Panc1 (cell line): ENCODE measurements around the gene TMEM247. TPM values are rescaled to one million over a fixed set of nuclear protein-coding genes. Genes with fewer than 3 reads are reported as not detected.

ENCODE experiments used
- ATAC-seq: fragments of 200-7000 bp; cut with Tn5 transposase; 2 replicates; pipeline ENCODE4 v1.9.1; 2020; ENCODE audit warnings: mild to moderate bottlenecking, moderate library complexity
- BruUV-seq: library from RNA; stranded (reverse); fragments of 400-500 nt; replicated peaks from 2 replicates; lab custom pipeline; 2021; lab: Mats Ljungman, UMichigan
- CTCF ChIA-PET: fragments of 300-600 bp; sonication (Branson Sonifier 250); formaldehyde crosslinking; loops from one replicate; lab custom pipeline; 2022; ENCODE audit warnings: antibody characterized with exemption; lab: Charles Lee
- POLR2A ChIA-PET: fragments of 300-600 bp; sonication (Branson Sonifier 250); formaldehyde crosslinking; loops from one replicate; lab custom pipeline; 2022; ENCODE audit warnings: antibody characterized with exemption; lab: Charles Lee
- DNase-seq: peaks from one replicate; pipeline ENCODE4 v3.0.0-alpha.2; 2010; ENCODE audit warnings: low read depth, low spot score
- H3K27ac ChIP-seq: 2 replicates; pipeline ENCODE4 v1.5.1; 2011; ENCODE audit warnings: mild to moderate bottlenecking, low read length, inconsistent platforms
- H3K27me3 ChIP-seq: fragments of 200-500 bp; sonication (Bioruptor generic); 2 replicates; pipeline ENCODE4 v1.6.0; 2014; ENCODE audit warnings: low read length, inconsistent platforms; ENCODE audit not compliant: control insufficient read depth, insufficient read depth
- H3K36me3 ChIP-seq: fragments of 200-500 bp; sonication (Bioruptor generic); 2 replicates; pipeline ENCODE4 v1.5.1; 2014; ENCODE audit warnings: inconsistent platforms, mild to moderate bottlenecking, low read length, moderate library complexity; ENCODE audit not compliant: control insufficient read depth, insufficient read depth
- H3K4me1 ChIP-seq: 2 replicates; pipeline ENCODE4 v1.5.1; 2011; ENCODE audit warnings: inconsistent platforms, mild to moderate bottlenecking, low read length, moderate library complexity; ENCODE audit not compliant: control insufficient read depth, insufficient read depth
- H3K4me3 ChIP-seq, 2 experiments: 2 replicates each; pipeline ENCODE4 v1.5.1; 2011 to 2012; ENCODE audit warnings: low read depth in 2 of 2, low read length in 2 of 2, mild to moderate bottlenecking in 2 of 2, inconsistent platforms in 1 of 2, moderate library complexity in 1 of 2
- H3K9me3 ChIP-seq: fragments of 200-500 bp; sonication (Bioruptor generic); 2 replicates; pipeline ENCODE4 v1.5.1; 2014; ENCODE audit warnings: low read depth, mild to moderate bottlenecking, inconsistent platforms, low read length, moderate library complexity; ENCODE audit not compliant: control insufficient read depth, insufficient read depth
- POLR2AphosphoS5 ChIP-seq: IDR thresholded peaks from 2 replicates; pipeline ENCODE4 v1.6.1; 2012; ENCODE audit warnings: mild to moderate bottlenecking, low read depth, low read length, moderate library complexity
- SIN3A ChIP-seq: IDR thresholded peaks from 2 replicates; pipeline ENCODE4 v1.6.1; 2012; ENCODE audit warnings: low read depth, mild to moderate bottlenecking, low read length, moderate library complexity, borderline replicate concordance; ENCODE audit not compliant: insufficient read depth
- TCF7L2 ChIP-seq: IDR thresholded peaks from 2 replicates; pipeline ENCODE4 v1.6.1; 2011; ENCODE audit warnings: mild to moderate bottlenecking, low read depth, low read length, inconsistent platforms
- in situ Hi-C: cut with HindIII; loops from 2 replicates; pipeline ENCODE4 v1.10.0; 2016; ENCODE audit warnings: low sequenced_read_pairs, low pct_unique_long_range_greater_than_20kb
- intact Hi-C: fragments of 100-400 bp; cut with micrococcal nuclease; formaldehyde crosslinking; loops from one replicate; pipeline ENCODE4 v1.10.0; 2022; ENCODE audit not compliant: unreplicated experiment
- total RNA-seq: library from RNA; stranded (reverse); gene quantifications from one replicate; pipeline ENCODE4 v1.2.1, GENCODE V29; 2021; ENCODE audit not compliant: unreplicated experiment
- TF ChIP-seq, protein P1 (sequence below), 2 experiments: IDR thresholded peaks; 2 replicates each; pipeline ENCODE4 v1.6.1; 2011 to 2012; ENCODE audit warnings: low read depth in 2 of 2, control low read depth in 1 of 2, low read length in 1 of 2, mild to moderate bottlenecking in 1 of 2, moderate library complexity in 1 of 2; ENCODE audit not compliant: insufficient read depth in 1 of 2
- TF ChIP-seq, protein P2 (sequence below): fragments of 450-650 bp; IDR thresholded peaks from 2 replicates; pipeline ENCODE4 v1.5.1; 2017; ENCODE audit warnings: mild to moderate bottlenecking

Gene TMEM247
- total RNA-seq, 1 experiment from 2014 or later: not detected

DNA sequence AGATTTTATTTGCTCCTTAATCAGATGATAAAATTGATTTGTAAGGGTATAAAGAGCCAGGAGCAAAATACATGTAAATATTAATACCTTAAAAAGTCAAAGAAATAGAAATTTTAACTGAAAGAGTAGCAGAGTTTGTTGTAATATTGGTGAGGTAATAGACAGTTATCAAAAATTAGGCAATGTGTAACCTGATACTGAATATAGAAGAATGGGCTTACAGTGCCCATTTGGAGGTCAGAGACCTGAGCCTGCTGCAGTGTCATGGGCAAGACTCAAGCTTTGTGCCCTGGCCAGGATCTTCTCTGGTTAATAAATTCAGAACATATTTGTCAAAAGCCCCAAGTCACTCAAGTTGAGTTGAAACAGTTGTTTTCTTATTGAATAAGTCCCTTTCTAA, 29.7 kb upstream of the TMEM247 start:
- POLR2A ChIA-PET: no interaction called here
- no peak for ATAC-seq
- CTCF ChIA-PET: no interaction called here
- Histone ChIP-seq H3K36me3 (no peaks in the 10 kb centered on the region), H3K27ac (no peak overlapping the region), H3K4me1 (no peaks in the 10 kb centered on the region), H3K9me3 (no peaks in the 10 kb centered on the region), H3K4me3 (no peak overlapping the region), H3K27me3 (no peaks in the 10 kb centered on the region)
- in situ Hi-C loops (no loop called here), intact Hi-C loops (no loop called here)
- BruUV-seq: no TSS peak
- TF ChIP-seq POLR2AphosphoS5 (no peak), TCF7L2 (no peak), SIN3A (no peak)
- TF ChIP-seq, protein P1, sequence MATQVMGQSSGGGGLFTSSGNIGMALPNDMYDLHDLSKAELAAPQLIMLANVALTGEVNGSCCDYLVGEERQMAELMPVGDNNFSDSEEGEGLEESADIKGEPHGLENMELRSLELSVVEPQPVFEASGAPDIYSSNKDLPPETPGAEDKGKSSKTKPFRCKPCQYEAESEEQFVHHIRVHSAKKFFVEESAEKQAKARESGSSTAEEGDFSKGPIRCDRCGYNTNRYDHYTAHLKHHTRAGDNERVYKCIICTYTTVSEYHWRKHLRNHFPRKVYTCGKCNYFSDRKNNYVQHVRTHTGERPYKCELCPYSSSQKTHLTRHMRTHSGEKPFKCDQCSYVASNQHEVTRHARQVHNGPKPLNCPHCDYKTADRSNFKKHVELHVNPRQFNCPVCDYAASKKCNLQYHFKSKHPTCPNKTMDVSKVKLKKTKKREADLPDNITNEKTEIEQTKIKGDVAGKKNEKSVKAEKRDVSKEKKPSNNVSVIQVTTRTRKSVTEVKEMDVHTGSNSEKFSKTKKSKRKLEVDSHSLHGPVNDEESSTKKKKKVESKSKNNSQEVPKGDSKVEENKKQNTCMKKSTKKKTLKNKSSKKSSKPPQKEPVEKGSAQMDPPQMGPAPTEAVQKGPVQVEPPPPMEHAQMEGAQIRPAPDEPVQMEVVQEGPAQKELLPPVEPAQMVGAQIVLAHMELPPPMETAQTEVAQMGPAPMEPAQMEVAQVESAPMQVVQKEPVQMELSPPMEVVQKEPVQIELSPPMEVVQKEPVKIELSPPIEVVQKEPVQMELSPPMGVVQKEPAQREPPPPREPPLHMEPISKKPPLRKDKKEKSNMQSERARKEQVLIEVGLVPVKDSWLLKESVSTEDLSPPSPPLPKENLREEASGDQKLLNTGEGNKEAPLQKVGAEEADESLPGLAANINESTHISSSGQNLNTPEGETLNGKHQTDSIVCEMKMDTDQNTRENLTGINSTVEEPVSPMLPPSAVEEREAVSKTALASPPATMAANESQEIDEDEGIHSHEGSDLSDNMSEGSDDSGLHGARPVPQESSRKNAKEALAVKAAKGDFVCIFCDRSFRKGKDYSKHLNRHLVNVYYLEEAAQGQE (IDR thresholded peaks at IDR 0.05; ENCODE audit: insufficient read depth in 1 of 2, low read depth in 2 of 2, low read length in 1 of 2): no peak
- TF ChIP-seq, protein P2, sequence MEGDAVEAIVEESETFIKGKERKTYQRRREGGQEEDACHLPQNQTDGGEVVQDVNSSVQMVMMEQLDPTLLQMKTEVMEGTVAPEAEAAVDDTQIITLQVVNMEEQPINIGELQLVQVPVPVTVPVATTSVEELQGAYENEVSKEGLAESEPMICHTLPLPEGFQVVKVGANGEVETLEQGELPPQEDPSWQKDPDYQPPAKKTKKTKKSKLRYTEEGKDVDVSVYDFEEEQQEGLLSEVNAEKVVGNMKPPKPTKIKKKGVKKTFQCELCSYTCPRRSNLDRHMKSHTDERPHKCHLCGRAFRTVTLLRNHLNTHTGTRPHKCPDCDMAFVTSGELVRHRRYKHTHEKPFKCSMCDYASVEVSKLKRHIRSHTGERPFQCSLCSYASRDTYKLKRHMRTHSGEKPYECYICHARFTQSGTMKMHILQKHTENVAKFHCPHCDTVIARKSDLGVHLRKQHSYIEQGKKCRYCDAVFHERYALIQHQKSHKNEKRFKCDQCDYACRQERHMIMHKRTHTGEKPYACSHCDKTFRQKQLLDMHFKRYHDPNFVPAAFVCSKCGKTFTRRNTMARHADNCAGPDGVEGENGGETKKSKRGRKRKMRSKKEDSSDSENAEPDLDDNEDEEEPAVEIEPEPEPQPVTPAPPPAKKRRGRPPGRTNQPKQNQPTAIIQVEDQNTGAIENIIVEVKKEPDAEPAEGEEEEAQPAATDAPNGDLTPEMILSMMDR: no peak
- DNase-seq: no peak

DNA sequence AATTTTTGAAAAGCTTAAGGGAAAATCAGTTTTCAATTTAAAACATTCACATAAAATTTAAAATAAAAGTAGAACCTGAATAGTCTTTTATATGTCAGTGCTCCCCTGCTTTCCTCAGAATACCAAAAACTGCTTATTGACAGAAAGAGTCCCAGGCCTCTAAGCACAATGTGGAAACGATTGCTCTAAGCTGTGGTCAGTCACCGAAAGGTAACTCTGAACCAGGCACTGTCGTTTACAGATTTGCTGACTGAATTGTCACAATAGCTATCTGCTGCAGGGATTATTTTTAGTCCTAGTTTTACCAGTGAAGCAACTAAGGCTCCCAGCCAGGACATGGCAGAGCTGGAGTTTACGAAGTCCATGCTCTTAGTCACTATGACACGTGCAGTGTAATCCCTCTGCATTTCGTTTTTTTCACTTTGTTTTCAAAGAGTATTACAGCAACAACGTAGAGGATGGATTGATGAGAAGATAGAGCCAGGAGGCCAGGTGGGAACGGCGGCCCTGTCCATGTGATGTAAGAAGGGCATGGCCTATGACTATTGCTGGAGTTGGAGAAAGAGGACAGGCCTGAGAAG, 28.1 kb upstream of the TMEM247 start:
- intact Hi-C loops (no loop called here), in situ Hi-C loops (no loop called here)
- Histone ChIP-seq H3K36me3 (no peaks in the 10 kb centered on the region), H3K4me1 (no peaks in the 10 kb centered on the region), H3K27ac (no peak overlapping the region), H3K9me3 (no peaks in the 10 kb centered on the region), H3K27me3 (no peaks in the 10 kb centered on the region), H3K4me3 (no peak overlapping the region)
- ChIA-PET CTCF (no interaction called here), POLR2A (no interaction called here)
- no TSS peak for BruUV-seq
- TF ChIP-seq TCF7L2 (no peak), POLR2AphosphoS5 (no peak)
- TF ChIP-seq, protein P2: no peak
- DNase-seq: no peak
- no peak for ATAC-seq
